PFSK-1 (cell line): ENCODE measurements around the gene GLT6D1.

ENCODE experiments used
- POLR2AphosphoS5 ChIP-seq: IDR thresholded peaks from 2 replicates; pipeline ENCODE4 v1.6.1; 2012; ENCODE audit warnings: low read depth, mild to moderate bottlenecking, control low read depth, low read length, moderate library complexity
- REST ChIP-seq, 2 experiments: IDR thresholded peaks; 2 replicates each; pipeline versions ENCODE4 v1.6.1 to v1.8.0; 2011 to 2012; ENCODE audit warnings: low read depth in 2 of 2, low read length in 2 of 2, control low read depth in 1 of 2, inconsistent platforms in 1 of 2, mild to moderate bottlenecking in 1 of 2, moderate library complexity in 1 of 2; ENCODE audit not compliant: insufficient read depth in 1 of 2
- TAF1 ChIP-seq: IDR thresholded peaks from 2 replicates; pipeline ENCODE4 v1.6.1; 2012; ENCODE audit warnings: low read length, control low read depth, borderline replicate concordance; ENCODE audit not compliant: insufficient read depth

- TF ChIP-seq POLR2AphosphoS5 (no peak), REST (IDR thresholded peaks at IDR 0.05; ENCODE audit: insufficient read depth in 1 of 2, low read depth in 2 of 2, low read length in 2 of 2) (no peak), TAF1 (no peak)
These were observed 15.1 kb downstream of the GLT6D1 start for GRCh38 chr9:135624282-135624681.
